MM.1S (cell line): Measurements from ENCODE around the gene COL5A1.

Source experiments
- DNase-seq: peaks from one replicate; pipeline ENCODE4 v3.0.0-alpha.2; 2015
- H2AFZ ChIP-seq: fragments of 300-600 bp; sonication (generic); 2 replicates; pipeline ENCODE4 v1.6.0; 2016; ENCODE audit warnings: antibody characterized with exemption, low read length
- H3F3A ChIP-seq: fragments of 300-600 bp; sonication (generic); 2 replicates; pipeline ENCODE4 v1.6.1; 2016; ENCODE audit warnings: mild to moderate bottlenecking, antibody characterized with exemption, low read length, moderate library complexity, mixed read lengths; ENCODE audit not compliant: insufficient read depth
- H3K27ac ChIP-seq: fragments of 300-600 bp; sonication (generic); 2 replicates; pipeline ENCODE4 v1.5.1; 2016; ENCODE audit warnings: mild to moderate bottlenecking, low read length
- H3K27me3 ChIP-seq: fragments of 300-600 bp; sonication (generic); replicated peaks from 2 replicates; pipeline ENCODE4 v1.6.0; 2016; ENCODE audit warnings: low read length; ENCODE audit not compliant: insufficient read depth
- H3K36me3 ChIP-seq: fragments of 300-600 bp; sonication (generic); replicated peaks from 2 replicates; pipeline ENCODE4 v1.6.1; 2016; ENCODE audit warnings: mild to moderate bottlenecking, low read length, mixed read lengths; ENCODE audit not compliant: insufficient read depth
- H3K4me1 ChIP-seq: fragments of 300-600 bp; sonication (generic); 2 replicates; pipeline ENCODE4 v1.6.1; 2016; ENCODE audit warnings: low read length, mixed read lengths
- H3K4me2 ChIP-seq: fragments of 300-600 bp; sonication (generic); 2 replicates; pipeline ENCODE4 v1.6.0; 2016; ENCODE audit warnings: low read depth, low read length
- H3K4me3 ChIP-seq: fragments of 300-600 bp; sonication (generic); 2 replicates; pipeline ENCODE4 v1.5.1; 2016; ENCODE audit warnings: low read length, mixed read lengths
- H3K79me2 ChIP-seq: fragments of 300-600 bp; sonication (generic); 2 replicates; pipeline ENCODE4 v1.6.1; 2016; ENCODE audit warnings: mixed run types, low read length, mixed read lengths
- H3K9ac ChIP-seq: fragments of 300-600 bp; sonication (generic); 2 replicates; pipeline ENCODE4 v1.6.1; 2016; ENCODE audit warnings: low read length, mixed read lengths
- H3K9me2 ChIP-seq: fragments of 300-600 bp; sonication (generic); replicated peaks from 2 replicates; pipeline ENCODE4 v1.6.1; 2016; ENCODE audit warnings: mild to moderate bottlenecking, low read length, mixed read lengths; ENCODE audit not compliant: insufficient read depth
- H3K9me3 ChIP-seq: fragments of 300-600 bp; sonication (generic); replicated peaks from 2 replicates; pipeline ENCODE4 v1.6.1; 2016; ENCODE audit warnings: mild to moderate bottlenecking, low read length, mixed read lengths; ENCODE audit not compliant: insufficient read depth
- H4K20me1 ChIP-seq: fragments of 300-600 bp; sonication (generic); 2 replicates; pipeline ENCODE4 v1.6.1; 2016; ENCODE audit warnings: mild to moderate bottlenecking, low read length, moderate library complexity, mixed read lengths; ENCODE audit not compliant: insufficient read depth
- CTCF ChIP-seq: fragments of 300-600 bp; sonication (generic); IDR thresholded peaks from 2 replicates; pipeline ENCODE4 v1.5.1; 2016; ENCODE audit warnings: antibody characterized with exemption, low read length, mixed read lengths
- EZH2 ChIP-seq: fragments of 300-600 bp; sonication (generic); optimal IDR thresholded peaks from 2 replicates; pipeline ENCODE3; 2017; ENCODE audit warnings: low read depth, mild to moderate bottlenecking, antibody characterized with exemption, low read length, mixed read lengths
- EZH2phosphoT487 ChIP-seq: fragments of 300-600 bp; sonication (generic); IDR thresholded peaks from 2 replicates; pipeline ENCODE4 v1.6.1; 2018; ENCODE audit warnings: antibody characterized with exemption, low read length

Gene COL5A1

GRCh38 chr9:134836406-134836970, 194.9 kb downstream of the COL5A1 start:
- Histone ChIP-seq H3K36me3 (no peaks in the 10 kb centered on the region), H3K9me3 (no peaks in the 10 kb centered on the region), H3K27me3 (peaks cover 22% of the 10 kb centered on the region), H3K4me3 (no peak overlapping the region), H3K9me2 (no peaks in the 10 kb centered on the region), H3K4me2 (no peak overlapping the region), H4K20me1 (no peaks in the 10 kb centered on the region), H3K27ac (no peak overlapping the region), H3K79me2 (no peaks in the 10 kb centered on the region), H3K4me1 (no peaks in the 10 kb centered on the region), H2AFZ (no peak overlapping the region), H3F3A (no peaks in the 10 kb centered on the region), H3K9ac (no peak overlapping the region)
- DNase-seq = no peak
- no peak for TF ChIP-seq EZH2
- no peak for TF ChIP-seq CTCF
- TF ChIP-seq EZH2phosphoT487 = no peak

DNA sequence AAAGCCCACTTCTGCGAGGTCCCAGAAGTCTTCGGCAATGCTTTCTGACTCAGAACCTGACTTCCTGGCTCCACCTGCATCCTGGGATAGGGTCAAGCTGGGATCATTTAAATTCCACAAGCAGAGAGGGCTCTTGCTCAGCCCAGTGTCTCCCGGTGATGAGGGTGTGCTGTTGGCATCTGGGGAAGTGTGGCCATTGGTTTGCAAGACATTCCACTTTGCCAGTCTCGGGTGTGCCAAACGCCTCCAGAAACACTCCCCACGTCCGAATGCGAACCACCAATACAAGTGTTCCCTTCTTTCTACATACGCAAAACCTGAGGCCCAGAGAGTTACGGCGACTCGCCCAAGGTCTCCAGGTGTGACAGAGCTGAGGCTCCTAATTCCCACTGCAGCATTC, 195.9 kb downstream of the COL5A1 start:
- Histone ChIP-seq H3K9me3 (no peaks in the 10 kb centered on the region), H3K36me3 (no peaks in the 10 kb centered on the region), H3K4me1 (no peaks in the 10 kb centered on the region), H4K20me1 (no peaks in the 10 kb centered on the region), H3K4me2 (no peak overlapping the region), H3K79me2 (no peaks in the 10 kb centered on the region), H3K27ac (no peak overlapping the region), H3F3A (no peaks in the 10 kb centered on the region), H3K9ac (no peak overlapping the region), H3K9me2 (no peaks in the 10 kb centered on the region), H2AFZ (no peak overlapping the region), H3K4me3 (no peak overlapping the region), H3K27me3 (peaks cover 25% of the 10 kb centered on the region)
- TF ChIP-seq EZH2 = no peak
- no peak for TF ChIP-seq EZH2phosphoT487
- no peak for TF ChIP-seq CTCF
- no peak for DNase-seq

DNA sequence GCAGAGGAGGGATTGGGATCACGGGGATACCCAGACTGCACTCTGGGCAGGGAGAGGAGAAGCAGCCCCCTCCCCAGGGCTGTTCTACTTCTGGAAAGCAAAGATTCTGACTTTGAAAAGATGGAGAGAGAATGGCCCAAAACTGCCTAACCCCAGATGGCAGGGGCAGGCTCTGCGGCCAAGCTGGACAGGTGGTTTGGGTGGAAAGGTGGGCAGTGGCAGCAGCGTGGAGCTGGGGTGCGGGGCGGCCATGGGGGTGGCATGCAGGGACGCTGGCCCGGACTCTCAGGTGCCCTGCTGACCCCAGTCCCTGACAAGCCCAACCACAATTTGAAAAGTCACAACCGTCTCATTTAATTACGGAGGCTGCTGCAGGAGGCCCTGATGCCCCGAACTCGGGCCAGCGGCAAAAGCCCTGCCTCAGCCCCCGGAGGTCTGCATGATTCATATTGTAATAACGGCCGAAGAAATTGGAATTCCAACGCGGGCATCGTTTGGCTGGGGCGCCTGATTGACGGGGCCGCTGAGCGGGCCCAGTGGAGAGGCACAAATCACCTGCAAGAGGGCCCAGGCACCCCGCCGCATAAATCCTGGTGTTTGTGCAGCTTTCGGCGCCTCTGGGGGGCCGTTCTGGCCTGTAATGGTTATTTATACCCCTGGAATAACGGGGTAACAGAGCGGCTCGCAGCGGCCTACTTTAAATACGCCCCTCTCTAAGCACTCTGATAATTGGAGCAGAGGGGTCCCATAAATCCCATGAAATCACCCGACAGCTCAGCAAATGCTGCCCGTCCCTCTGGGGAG, 197.2 kb downstream of the COL5A1 start:
- no peaks in the 10 kb centered on the region for H3K36me3 ChIP-seq
- no peaks in the 10 kb centered on the region for H4K20me1 ChIP-seq
- no peak overlapping the region for H3K4me3 ChIP-seq
- H3K4me1 ChIP-seq = no peaks in the 10 kb centered on the region
- no peak overlapping the region for H3K27ac ChIP-seq
- H3K27me3 ChIP-seq = peaks cover 37% of the 10 kb centered on the region
- H3K79me2 ChIP-seq = no peaks in the 10 kb centered on the region
- no peak for DNase-seq
- H3K9me3 ChIP-seq = no peaks in the 10 kb centered on the region
- no peak overlapping the region for H3K9ac ChIP-seq
- no peak overlapping the region for H3K4me2 ChIP-seq
- no peaks in the 10 kb centered on the region for H3K9me2 ChIP-seq
- no peak overlapping the region for H2AFZ ChIP-seq
- no peaks in the 10 kb centered on the region for H3F3A ChIP-seq
- TF ChIP-seq CTCF = no peak
